Measurements from ENCODE around the gene SHISAL1. TPM values are rescaled to one million over a fixed set of nuclear protein-coding genes. Genes with fewer than 3 reads are reported as not detected.

SHISAL1 gene
- total RNA-seq, 1 experiment from 2014 or later, result 2.9 TPM

DNA sequence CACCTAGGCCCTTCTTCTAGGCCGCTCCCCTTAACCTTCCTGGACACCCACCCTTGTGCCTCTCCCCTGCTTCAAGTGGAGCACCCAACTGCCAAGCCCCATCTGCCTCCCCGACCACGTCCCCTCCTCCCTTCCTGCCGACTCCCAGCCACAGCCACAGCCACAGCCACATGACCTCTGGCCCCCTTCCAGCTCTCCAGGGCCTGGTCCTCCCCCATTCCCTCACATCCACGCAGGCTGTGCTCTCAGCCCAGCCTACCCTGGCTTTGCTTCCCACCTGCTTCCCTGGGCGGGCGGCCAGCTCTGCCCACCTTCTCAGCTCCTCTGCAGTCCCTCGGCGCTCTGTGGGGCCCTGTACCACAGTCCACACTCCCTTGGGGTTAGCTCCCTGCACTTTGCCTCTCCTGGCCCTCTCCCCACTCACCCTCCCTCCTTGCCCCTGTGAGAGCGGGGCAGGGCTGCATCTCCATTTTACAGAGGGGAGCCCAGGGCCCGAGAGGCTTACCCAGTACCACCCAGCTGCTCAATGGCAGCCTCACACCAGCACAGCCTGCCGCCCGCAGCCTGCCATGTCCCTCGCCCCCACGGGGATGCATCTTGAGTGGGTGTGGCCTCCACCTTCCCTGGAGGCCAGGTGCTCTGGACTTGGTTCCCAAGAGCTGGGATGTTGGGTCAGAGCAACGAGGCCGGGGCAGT lies 111.7 kb downstream of the SHISAL1 start:
- Histone ChIP-seq H3K4me3 (ENCODE audit: insufficient read depth, low read depth, low read length) (no peak overlapping the region), H3K36me3 (replicated peaks; ENCODE audit: control insufficient read depth, insufficient read depth, low read length) (no peaks in the 10 kb centered on the region), H3K27me3 (ENCODE audit: control insufficient read depth, insufficient read depth, low read length) (no peaks in the 10 kb centered on the region)
- DNase-seq, result peak; percentile 45

DNA sequence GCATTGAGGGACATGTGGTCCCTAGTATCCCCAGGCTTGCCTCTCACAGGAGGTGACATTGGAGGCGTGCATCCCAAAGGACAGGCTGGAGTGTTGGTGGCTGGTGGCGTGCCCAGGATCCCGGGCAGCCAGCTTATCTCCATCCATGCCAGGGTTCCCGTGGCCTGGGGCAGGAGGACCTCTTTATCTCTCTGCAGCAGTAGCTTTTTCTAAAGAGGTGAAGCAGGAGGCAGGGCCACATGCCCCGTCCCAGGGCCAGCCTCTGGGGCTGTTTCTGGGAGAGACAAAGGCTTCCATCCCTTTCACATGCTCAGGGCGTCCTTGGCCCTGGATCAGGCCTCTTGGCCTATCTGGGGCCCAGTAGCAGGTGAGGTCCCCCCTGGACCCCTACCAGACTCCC lies 112.3 kb downstream of the SHISAL1 start:
- no peak for DNase-seq
- no peak overlapping the region for H3K4me3 ChIP-seq (ENCODE audit: insufficient read depth, low read depth, low read length)
- H3K36me3 ChIP-seq (replicated peaks; ENCODE audit: control insufficient read depth, insufficient read depth, low read length), result no peaks in the 10 kb centered on the region
- H3K27me3 ChIP-seq (ENCODE audit: control insufficient read depth, insufficient read depth, low read length), result no peaks in the 10 kb centered on the region

DNA sequence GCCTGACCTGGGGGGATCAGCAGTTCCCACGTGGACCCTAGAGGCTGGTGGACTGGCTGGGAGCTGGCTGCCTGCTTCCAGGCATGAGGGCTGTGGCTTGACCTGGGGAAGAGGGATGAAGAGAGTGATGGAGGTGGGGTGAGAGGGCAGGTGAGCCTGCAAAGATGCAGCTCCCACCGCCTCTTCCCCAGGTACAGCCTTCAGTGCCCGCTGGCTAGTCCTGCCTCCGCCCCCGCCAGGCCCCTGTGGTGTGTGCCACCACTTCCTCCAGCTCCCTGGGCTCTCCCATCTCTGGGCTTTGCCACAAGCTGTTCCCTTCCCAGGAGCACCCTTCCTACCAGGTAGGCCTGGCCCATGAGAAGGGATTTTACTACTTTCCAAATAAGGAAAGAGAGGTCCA lies 112.9 kb downstream of the SHISAL1 start:
- no peaks in the 10 kb centered on the region for H3K36me3 ChIP-seq (replicated peaks; ENCODE audit: control insufficient read depth, insufficient read depth, low read length)
- no peak for DNase-seq
- H3K4me3 ChIP-seq (ENCODE audit: insufficient read depth, low read depth, low read length), result no peak overlapping the region
- no peaks in the 10 kb centered on the region for H3K27me3 ChIP-seq (ENCODE audit: control insufficient read depth, insufficient read depth, low read length)

DNA sequence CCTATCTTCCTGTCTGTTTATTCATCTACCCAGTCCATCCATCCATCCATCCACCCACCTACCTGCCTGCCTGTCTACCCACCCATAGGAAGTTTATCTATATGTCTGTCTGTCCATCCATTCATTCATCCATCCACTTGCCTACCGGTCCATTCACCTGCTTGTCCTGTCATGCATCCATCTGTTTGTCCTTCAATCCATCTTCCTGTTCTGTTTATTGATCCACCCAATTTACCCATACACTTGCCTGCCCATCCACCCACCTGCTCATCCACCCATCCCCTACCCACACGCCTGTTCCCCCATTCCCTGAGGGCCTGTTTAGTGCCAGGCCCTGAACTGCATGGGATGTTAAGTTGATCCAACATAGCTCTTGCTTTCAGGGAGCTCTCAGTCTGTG lies 113.6 kb downstream of the SHISAL1 start:
- DNase-seq, result no peak
- H3K36me3 ChIP-seq (replicated peaks; ENCODE audit: control insufficient read depth, insufficient read depth, low read length), result no peaks in the 10 kb centered on the region
- H3K4me3 ChIP-seq (ENCODE audit: insufficient read depth, low read depth, low read length), result no peak overlapping the region
- H3K27me3 ChIP-seq (ENCODE audit: control insufficient read depth, insufficient read depth, low read length), result no peaks in the 10 kb centered on the region

DNA sequence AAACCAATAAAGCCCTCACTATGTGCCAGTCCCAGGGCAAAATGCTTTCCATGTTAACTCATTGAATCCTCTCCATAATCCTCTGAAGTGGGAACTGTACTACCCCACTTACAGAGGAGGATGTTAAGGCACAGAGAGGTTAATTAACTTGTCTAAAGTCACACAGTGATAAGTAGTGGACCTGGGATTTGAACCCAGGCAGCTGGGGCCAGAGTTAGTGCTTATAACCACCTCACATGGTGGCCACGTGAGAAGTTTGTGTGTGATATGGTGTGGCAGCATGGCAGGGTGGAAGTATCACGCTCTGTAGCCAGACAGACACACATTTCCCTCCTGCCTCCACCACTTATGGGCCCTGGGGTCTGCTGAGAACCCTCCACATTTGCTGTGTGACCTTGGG lies 115.5 kb downstream of the SHISAL1 start:
- Histone ChIP-seq H3K27me3 (ENCODE audit: control insufficient read depth, insufficient read depth, low read length) (no peaks in the 10 kb centered on the region), H3K4me3 (ENCODE audit: insufficient read depth, low read depth, low read length) (no peak overlapping the region), H3K36me3 (replicated peaks; ENCODE audit: control insufficient read depth, insufficient read depth, low read length) (no peaks in the 10 kb centered on the region)
- no peak for DNase-seq

DNA sequence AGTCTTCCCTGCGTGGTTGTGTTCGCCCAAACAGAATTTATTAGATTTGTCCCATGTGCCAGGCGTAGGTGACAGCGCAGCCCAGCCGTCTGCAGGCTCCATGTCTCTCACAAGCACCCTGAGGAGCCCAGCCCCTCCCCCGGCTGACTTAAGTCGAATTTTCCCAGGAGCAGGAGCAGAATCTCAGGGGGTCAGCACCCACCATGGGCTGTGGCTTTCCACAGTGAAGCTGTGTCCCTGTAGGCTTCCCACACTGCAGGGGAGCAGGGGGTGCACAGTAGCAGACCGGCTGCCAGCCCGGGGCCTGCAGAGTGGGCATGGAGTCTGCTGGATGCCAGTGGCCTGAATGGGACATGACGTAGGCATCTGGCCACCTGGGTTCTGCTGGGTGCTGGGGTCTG lies 116.0 kb downstream of the SHISAL1 start:
- H3K27me3 ChIP-seq (ENCODE audit: control insufficient read depth, insufficient read depth, low read length), result no peaks in the 10 kb centered on the region
- H3K36me3 ChIP-seq (replicated peaks; ENCODE audit: control insufficient read depth, insufficient read depth, low read length), result no peaks in the 10 kb centered on the region
- no peak overlapping the region for H3K4me3 ChIP-seq (ENCODE audit: insufficient read depth, low read depth, low read length)
- DNase-seq, result peak; percentile 44

DNA sequence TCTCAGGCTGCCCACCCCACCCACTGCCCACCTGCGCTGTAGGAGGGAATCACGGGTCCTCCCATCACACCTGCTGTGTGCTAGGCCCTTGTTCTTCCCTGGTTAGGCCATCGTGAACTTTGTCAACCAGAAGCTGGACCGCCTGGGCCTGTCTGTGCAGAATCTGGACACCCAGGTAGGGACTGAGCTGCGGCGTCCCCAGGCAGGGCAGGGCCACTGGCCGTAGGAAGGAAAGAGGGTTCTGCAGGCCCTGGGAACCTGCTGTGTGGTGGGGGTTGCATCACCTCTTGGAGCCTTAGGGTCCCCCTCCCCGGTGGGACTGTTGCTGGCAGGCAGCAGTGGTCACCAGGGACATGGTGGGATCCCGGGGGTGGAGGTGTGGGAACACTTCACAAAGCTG lies 116.5 kb downstream of the SHISAL1 start:
- Histone ChIP-seq H3K4me3 (ENCODE audit: insufficient read depth, low read depth, low read length) (no peak overlapping the region), H3K36me3 (replicated peaks; ENCODE audit: control insufficient read depth, insufficient read depth, low read length) (no peaks in the 10 kb centered on the region), H3K27me3 (ENCODE audit: control insufficient read depth, insufficient read depth, low read length) (no peaks in the 10 kb centered on the region)
- DNase-seq, result no peak

DNA sequence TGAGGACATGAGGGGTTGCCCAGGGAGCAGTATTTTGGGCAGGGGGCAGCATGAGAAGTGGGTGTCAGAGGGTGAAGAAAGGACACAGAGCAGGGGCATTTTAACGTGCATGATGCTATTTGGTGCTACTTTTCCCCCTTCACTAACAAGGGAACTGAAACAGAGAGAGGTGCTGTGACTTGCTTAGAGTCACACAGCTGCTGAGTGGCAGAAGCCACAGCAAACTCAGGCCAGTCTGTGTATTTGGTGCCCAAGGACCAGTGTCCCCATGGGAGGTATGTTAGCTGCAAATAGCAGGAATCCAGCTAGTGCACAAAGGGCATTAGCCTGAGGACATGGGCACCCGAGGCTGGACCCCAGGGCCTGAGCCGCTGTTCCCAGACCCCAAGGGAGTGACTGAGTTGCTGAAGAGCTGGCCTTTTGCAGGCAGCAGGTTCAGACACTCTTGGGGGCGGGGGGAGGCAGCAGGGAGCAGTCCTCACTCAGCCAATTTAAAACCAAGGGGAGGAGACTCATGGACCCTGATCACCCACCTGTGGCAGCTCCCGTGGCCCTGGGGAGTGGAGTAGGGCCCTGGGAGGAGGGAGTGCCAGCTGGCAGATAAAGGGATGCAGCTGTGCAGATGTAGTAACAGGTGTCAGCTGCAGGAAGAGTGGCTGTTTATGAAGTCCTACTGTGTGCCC lies 117.4 kb downstream of the SHISAL1 start:
- no peaks in the 10 kb centered on the region for H3K27me3 ChIP-seq (ENCODE audit: control insufficient read depth, insufficient read depth, low read length)
- H3K36me3 ChIP-seq (replicated peaks; ENCODE audit: control insufficient read depth, insufficient read depth, low read length), result no peaks in the 10 kb centered on the region
- no peak overlapping the region for H3K4me3 ChIP-seq (ENCODE audit: insufficient read depth, low read depth, low read length)
- DNase-seq, result no peak

DNA sequence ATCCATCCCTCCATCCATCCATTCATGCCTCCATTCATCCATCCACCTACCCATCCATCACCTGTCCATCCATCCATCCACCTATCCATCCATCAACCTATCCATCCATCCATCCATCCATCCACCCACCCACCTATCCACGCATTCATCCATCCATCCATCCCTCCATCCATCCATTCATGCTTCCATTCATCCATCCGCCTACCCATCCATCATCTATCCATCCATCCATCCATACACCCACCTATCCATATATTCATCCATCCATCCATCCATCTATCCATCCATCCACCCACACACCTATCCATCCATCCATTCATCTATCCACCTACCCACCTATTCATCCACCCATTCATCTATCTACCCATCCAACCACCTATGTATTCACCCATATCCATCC lies 118.2 kb downstream of the SHISAL1 start:
- no peaks in the 10 kb centered on the region for H3K27me3 ChIP-seq (ENCODE audit: control insufficient read depth, insufficient read depth, low read length)
- DNase-seq, result no peak
- no peaks in the 10 kb centered on the region for H3K36me3 ChIP-seq (replicated peaks; ENCODE audit: control insufficient read depth, insufficient read depth, low read length)
- H3K4me3 ChIP-seq (ENCODE audit: insufficient read depth, low read depth, low read length), result no peak overlapping the region

Other genes starting within 250 kb of the SHISAL1 start
- gene PARVG, start 132.0 kb downstream of the SHISAL1 start, total RNA-seq (2014; rRNA removed; shearing (Covaris generic)), result 0.21 TPM in 1 of 2 replicates, not detected in the other
- gene RTL6, start 185.3 kb upstream of the SHISAL1 start, total RNA-seq (2014; rRNA removed; shearing (Covaris generic)), result 13.9 and 16.6 TPM in 2 replicates

All from H7 (cell line).